ENCODE data around the gene RFLNA. TPM values are rescaled to one million over a fixed set of nuclear protein-coding genes. Genes with fewer than 3 reads are reported as not detected.
A peak's percentile ranks its signal among the peaks of the same experiment; 100 is the strongest.

RFLNA gene
- total RNA-seq, 1 donor from 2014 or later = 36.9 TPM

GRCh38 chr12:124264089-124264795, 30.7 kb upstream of the RFLNA start:
- peaks cover 19% of the 10 kb centered on the region for H3K27me3 Mint-ChIP-seq (ENCODE audit: unreplicated experiment)
- peaks cover 15% of the 10 kb centered on the region for H3K4me1 Mint-ChIP-seq (ENCODE audit: low read depth, unreplicated experiment)
- TF ChIP-seq CTCF (IDR thresholded peaks at IDR 0.05; ENCODE audit: partially characterized antibody, unreplicated experiment) = no peak

GRCh38 chr12:124264879-124265278, 30.0 kb upstream of the RFLNA start:
- Mint-ChIP-seq H3K27ac (ENCODE audit: unreplicated experiment) (no peak overlapping the region), H3K4me1 (ENCODE audit: low read depth, unreplicated experiment) (peaks cover 9% of the 10 kb centered on the region), H3K9me3 (ENCODE audit: unreplicated experiment) (peaks cover 14% of the 10 kb centered on the region), H3K27me3 (ENCODE audit: unreplicated experiment) (peaks cover 17% of the 10 kb centered on the region), H3K4me3 (ENCODE audit: unreplicated experiment) (no peak overlapping the region), H3K36me3 (ENCODE audit: unreplicated experiment) (peaks cover 14% of the 10 kb centered on the region)
- no peak for TF ChIP-seq CTCF (IDR thresholded peaks at IDR 0.05; ENCODE audit: partially characterized antibody, unreplicated experiment)
- DNase-seq = no peak

More at GRCh38 chr12:124264089-124264795, 30.7 kb upstream of the RFLNA start:
- Mint-ChIP-seq H3K36me3 (ENCODE audit: unreplicated experiment) (peaks cover 14% of the 10 kb centered on the region), H3K27ac (ENCODE audit: unreplicated experiment) (no peak overlapping the region), H3K4me3 (ENCODE audit: unreplicated experiment) (no peak overlapping the region), H3K9me3 (ENCODE audit: unreplicated experiment) (peaks cover 12% of the 10 kb centered on the region)
- DNase-seq = no peak

GRCh38 chr12:124267205-124267778, 27.6 kb upstream of the RFLNA start:
- H3K4me3 Mint-ChIP-seq (ENCODE audit: unreplicated experiment) = no peak overlapping the region

GRCh38 chr12:124270671-124271070, 24.2 kb upstream of the RFLNA start:
- no peak overlapping the region for H3K4me3 Mint-ChIP-seq (ENCODE audit: unreplicated experiment)
- peaks cover 20% of the 10 kb centered on the region for H3K36me3 Mint-ChIP-seq (ENCODE audit: unreplicated experiment)
- DNase-seq = no peak
- H3K27ac Mint-ChIP-seq (ENCODE audit: unreplicated experiment) = no peak overlapping the region
- peaks cover 13% of the 10 kb centered on the region for H3K27me3 Mint-ChIP-seq (ENCODE audit: unreplicated experiment)
- TF ChIP-seq CTCF (IDR thresholded peaks at IDR 0.05; ENCODE audit: partially characterized antibody, unreplicated experiment) = no peak
- peaks cover 16% of the 10 kb centered on the region for H3K9me3 Mint-ChIP-seq (ENCODE audit: unreplicated experiment)
- peaks cover 2% of the 10 kb centered on the region for H3K4me1 Mint-ChIP-seq (ENCODE audit: low read depth, unreplicated experiment)

More at GRCh38 chr12:124267205-124267778, 27.6 kb upstream of the RFLNA start:
- Mint-ChIP-seq H3K27ac (ENCODE audit: unreplicated experiment) (no peak overlapping the region), H3K4me1 (ENCODE audit: low read depth, unreplicated experiment) (peaks cover 6% of the 10 kb centered on the region), H3K36me3 (ENCODE audit: unreplicated experiment) (peaks cover 14% of the 10 kb centered on the region), H3K9me3 (ENCODE audit: unreplicated experiment) (peaks cover 19% of the 10 kb centered on the region), H3K27me3 (ENCODE audit: unreplicated experiment) (peaks cover 22% of the 10 kb centered on the region)
- TF ChIP-seq CTCF (IDR thresholded peaks at IDR 0.05; ENCODE audit: partially characterized antibody, unreplicated experiment) = no peak
- DNase-seq = no peak

- H3K4me1 Mint-ChIP-seq (ENCODE audit: low read depth, unreplicated experiment) = peaks cover 4% of the 10 kb centered on the region
- H3K36me3 Mint-ChIP-seq (ENCODE audit: unreplicated experiment) = peaks cover 8% of the 10 kb centered on the region
- no peak for DNase-seq
- peaks cover 13% of the 10 kb centered on the region for H3K9me3 Mint-ChIP-seq (ENCODE audit: unreplicated experiment)
- H3K27me3 Mint-ChIP-seq (ENCODE audit: unreplicated experiment) = peaks cover 9% of the 10 kb centered on the region
- H3K27ac Mint-ChIP-seq (ENCODE audit: unreplicated experiment) = no peak overlapping the region
- peak; percentile 37 for TF ChIP-seq CTCF (IDR thresholded peaks at IDR 0.05; ENCODE audit: partially characterized antibody, unreplicated experiment)
- H3K4me3 Mint-ChIP-seq (ENCODE audit: unreplicated experiment) = no peak overlapping the region
Observed at GRCh38 chr12:124273630-124274029, 21.3 kb upstream of the RFLNA start.

Measured in glutamatergic neuron (in vitro differentiated cells).